HUES6 (cell line): Measurements from ENCODE around the gene PNMT.

ENCODE experiments used
- H3K27ac ChIP-seq: 2 replicates; pipeline ENCODE4 v1.7.0; 2013; ENCODE audit warnings: low read depth, mild to moderate bottlenecking, low read length, inconsistent platforms
- H3K27me3 ChIP-seq: 2 replicates; pipeline ENCODE4 v1.6.1; 2013; ENCODE audit warnings: low read length; ENCODE audit not compliant: control insufficient read depth, insufficient read depth
- H3K36me3 ChIP-seq: 2 replicates; pipeline ENCODE4 v1.6.1; 2013; ENCODE audit warnings: low read length; ENCODE audit not compliant: control insufficient read depth, insufficient read depth
- H3K4me1 ChIP-seq: 2 replicates; pipeline ENCODE4 v1.6.1; 2013; ENCODE audit warnings: low read length; ENCODE audit not compliant: control insufficient read depth, insufficient read depth
- H3K4me3 ChIP-seq: 2 replicates; pipeline ENCODE4 v1.5.1; 2013; ENCODE audit warnings: low read depth, low read length
- H3K9ac ChIP-seq: one replicate; pipeline ENCODE4 v1.6.1; 2013; ENCODE audit warnings: mild to moderate bottlenecking, low read length
- H3K9me3 ChIP-seq: 2 replicates; pipeline ENCODE4 v1.6.1; 2013; ENCODE audit warnings: low read depth, low read length; ENCODE audit not compliant: control insufficient read depth, insufficient read depth

Gene PNMT

DNA sequence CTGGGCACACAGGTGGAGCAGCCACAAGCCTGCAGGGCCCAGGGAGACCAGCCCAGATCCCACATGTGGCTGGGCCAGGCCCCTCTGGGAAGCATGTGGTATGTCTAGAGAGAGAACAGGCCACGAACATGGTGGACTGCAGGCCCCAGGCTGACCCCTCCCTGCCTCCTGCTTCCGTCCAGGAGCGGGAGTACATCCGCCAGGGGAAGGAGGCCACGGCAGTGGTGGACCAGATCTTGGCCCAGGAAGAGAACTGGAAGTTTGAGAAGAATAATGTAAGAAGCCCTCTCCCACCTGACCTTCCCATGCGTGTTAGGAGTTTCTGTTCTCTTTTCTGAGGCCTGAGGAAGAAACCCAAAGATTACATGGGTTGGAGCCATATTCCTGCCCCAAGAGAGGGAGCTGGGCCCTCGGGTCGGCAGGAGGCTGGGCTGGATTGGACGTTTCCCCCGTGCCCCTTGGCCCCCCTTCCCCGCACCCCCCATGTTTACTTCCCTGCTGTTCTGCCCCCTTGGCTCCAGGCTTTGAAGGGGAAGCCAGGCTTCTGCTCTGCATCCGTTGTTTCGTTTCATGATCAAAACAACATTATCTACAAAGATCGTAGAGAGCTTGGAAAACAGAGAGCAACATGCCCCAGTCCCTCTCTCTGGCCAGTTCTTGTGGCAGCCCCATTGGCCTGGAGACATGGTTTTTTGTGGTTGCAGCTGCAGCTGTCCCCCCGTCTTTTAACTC, 8.8 kb upstream of the PNMT start:
- no peak overlapping the region for H3K27ac ChIP-seq

DNA sequence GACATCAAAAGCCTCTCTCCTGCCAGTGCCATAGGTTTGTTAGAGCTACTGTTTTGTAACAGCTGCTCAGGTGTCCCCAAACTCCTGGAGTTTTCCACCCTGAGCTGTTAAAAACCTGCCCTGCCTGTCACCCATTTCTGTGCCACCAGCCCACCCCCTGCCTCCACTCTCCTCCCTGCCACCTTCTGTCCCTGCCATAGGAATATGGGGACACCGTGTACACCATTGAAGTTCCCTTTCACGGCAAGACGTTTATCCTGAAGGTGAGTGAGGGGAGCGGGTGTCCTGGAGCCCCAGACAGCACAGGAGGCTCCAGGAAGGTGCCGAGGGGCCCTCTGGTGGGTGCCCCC, 8.3 kb upstream of the PNMT start:
- H3K27me3 ChIP-seq, result no peaks in the 10 kb centered on the region; the same call in 1 of the 2 replicates
- no peak overlapping the region for H3K27ac ChIP-seq
- H3K9me3 ChIP-seq, result no peaks in the 10 kb centered on the region
- peaks cover 26% of the 10 kb centered on the region for H3K36me3 ChIP-seq
- no peak overlapping the region for H3K9ac ChIP-seq
- peaks cover 21% of the 10 kb centered on the region for H3K4me1 ChIP-seq
- no peak overlapping the region for H3K4me3 ChIP-seq

More for the DNA sequence above, 8.8 kb upstream of the PNMT start:
- H3K27me3 ChIP-seq, result no peaks in the 10 kb centered on the region
- H3K4me3 ChIP-seq, result no peak overlapping the region
- H3K36me3 ChIP-seq, result peaks cover 26% of the 10 kb centered on the region
- peaks cover 16% of the 10 kb centered on the region for H3K4me1 ChIP-seq
- H3K9ac ChIP-seq, result no peak overlapping the region
- H3K9me3 ChIP-seq, result no peaks in the 10 kb centered on the region

DNA sequence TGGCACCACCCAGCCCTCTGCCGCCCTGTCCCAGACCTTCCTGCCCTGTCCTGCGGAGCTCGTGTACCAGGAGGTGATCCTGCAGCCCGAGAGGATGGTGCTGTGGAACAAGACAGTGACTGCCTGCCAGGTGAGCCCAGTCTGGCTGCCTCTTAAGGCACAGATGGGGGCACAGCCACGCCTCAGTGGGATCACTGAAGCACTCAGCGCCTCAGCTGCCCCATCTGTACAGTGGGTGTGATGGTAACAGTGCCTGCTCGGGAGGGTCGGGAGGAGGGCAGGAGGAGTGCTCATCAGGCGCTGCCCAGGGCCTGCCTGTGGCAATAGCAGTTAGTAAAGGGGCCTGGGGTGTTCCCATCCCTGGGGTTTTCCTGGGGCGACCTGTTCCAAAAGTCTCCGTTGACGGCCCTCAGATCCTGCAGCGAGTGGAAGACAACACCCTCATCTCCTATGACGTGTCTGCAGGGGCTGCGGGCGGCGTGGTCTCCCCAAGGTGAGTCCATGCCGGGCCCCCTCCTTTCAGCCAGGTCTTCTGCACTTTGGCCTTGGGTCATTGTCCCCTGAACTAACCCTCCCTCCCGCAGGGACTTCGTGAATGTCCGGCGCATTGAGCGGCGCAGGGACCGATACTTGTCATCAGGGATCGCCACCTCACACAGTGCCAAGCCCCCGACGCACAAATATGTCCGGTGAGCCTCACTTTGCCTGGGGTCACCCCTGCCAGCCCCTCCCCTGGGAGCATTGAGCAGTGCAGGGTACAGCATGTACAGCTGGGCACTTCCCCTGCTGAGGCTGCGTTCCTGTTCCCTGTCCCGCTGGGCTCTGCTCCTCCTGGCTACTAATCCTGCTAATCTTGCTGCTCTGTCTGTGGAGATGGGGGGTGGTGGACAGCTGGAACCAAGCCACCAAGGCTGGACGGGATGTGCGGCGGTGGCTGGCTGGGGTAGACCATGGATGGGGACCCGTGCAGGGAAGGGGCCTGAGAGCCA, 7.6 kb upstream of the PNMT start:
- Histone ChIP-seq H3K36me3 (peaks cover 26% of the 10 kb centered on the region), H3K4me3 (no peak overlapping the region)

DNA sequence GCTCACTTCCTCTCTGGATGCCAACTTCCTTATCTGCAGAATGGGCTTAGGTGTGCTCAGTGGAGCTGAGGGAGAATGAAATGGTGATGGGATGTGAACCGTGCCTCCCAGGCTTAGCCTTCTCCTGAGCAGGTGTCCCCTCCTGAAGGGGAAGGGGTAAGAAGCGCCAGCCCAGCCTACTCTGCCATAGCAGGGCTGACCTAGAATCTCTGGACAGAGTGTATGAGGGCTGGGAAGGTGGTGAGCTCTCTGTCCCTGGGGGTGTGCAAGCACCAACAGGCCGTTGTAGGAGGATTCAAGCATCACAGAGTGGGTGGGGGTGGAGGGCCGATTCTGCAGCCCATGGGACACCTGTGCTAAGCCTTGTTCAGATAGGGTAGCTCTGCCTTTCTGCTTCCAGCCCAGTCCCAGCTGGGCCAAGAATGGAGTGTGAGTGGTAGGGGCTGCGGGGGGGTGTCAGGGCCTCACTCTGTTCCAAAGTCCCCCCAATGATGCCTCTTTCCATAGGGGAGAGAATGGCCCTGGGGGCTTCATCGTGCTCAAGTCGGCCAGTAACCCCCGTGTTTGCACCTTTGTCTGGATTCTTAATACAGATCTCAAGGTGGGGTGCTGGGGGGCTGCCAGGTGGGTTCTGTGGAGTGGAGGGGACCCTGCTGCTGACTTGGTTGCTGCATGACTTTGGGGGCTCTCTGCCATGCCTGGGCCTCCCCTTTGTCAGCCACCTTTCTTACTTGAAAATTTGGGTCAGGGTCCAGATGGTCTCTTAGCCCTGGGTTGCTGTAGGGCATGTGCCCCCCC, 6.3 kb upstream of the PNMT start:
- no peak overlapping the region for H3K4me3 ChIP-seq
- peaks cover 14% of the 10 kb centered on the region for H3K27me3 ChIP-seq
- H3K36me3 ChIP-seq, result peaks cover 26% of the 10 kb centered on the region
- no peaks in the 10 kb centered on the region for H3K9me3 ChIP-seq
- no peak overlapping the region for H3K27ac ChIP-seq
- H3K9ac ChIP-seq, result no peak overlapping the region
- H3K4me1 ChIP-seq, result peaks cover 41% of the 10 kb centered on the region

More for the DNA sequence above, 7.6 kb upstream of the PNMT start:
- Histone ChIP-seq H3K9ac (no peak overlapping the region), H3K27me3 (peaks cover 1% of the 10 kb centered on the region), H3K27ac (no peak overlapping the region), H3K9me3 (no peaks in the 10 kb centered on the region), H3K4me1 (peaks cover 28% of the 10 kb centered on the region)

DNA sequence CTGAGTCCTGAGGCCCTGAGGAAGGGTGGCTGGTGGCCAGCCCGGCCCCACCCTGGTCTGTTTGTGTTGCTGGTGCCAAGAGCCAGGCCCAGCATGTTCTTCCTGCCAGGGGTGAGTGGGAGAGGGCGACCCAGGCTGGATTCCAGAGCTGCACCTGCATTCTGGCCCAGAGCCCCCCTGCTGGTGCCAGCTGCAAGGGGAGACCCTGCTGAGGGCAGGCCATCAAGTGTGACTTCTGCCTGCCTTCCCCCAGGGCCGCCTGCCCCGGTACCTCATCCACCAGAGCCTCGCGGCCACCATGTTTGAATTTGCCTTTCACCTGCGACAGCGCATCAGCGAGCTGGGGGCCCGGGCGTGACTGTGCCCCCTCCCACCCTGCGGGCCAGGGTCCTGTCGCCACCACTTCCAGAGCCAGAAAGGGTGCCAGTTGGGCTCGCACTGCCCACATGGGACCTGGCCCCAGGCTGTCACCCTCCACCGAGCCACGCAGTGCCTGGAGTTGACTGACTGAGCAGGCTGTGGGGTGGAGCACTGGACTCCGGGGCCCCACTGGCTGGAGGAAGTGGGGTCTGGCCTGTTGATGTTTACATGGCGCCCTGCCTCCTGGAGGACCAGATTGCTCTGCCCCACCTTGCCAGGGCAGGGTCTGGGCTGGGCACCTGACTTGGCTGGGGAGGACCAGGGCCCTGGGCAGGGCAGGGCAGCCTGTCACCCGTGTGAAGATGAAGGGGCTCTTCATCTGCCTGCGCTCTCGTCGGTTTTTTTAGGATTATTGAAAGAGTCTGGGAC, 5.5 kb upstream of the PNMT start:
- no peaks in the 10 kb centered on the region for H3K9me3 ChIP-seq
- no peak overlapping the region for H3K27ac ChIP-seq
- no peak overlapping the region for H3K9ac ChIP-seq
- H3K27me3 ChIP-seq, result peaks cover 22% of the 10 kb centered on the region
- H3K36me3 ChIP-seq, result peaks cover 26% of the 10 kb centered on the region
- H3K4me1 ChIP-seq, result peaks cover 45% of the 10 kb centered on the region
- H3K4me3 ChIP-seq, result no peak overlapping the region

DNA sequence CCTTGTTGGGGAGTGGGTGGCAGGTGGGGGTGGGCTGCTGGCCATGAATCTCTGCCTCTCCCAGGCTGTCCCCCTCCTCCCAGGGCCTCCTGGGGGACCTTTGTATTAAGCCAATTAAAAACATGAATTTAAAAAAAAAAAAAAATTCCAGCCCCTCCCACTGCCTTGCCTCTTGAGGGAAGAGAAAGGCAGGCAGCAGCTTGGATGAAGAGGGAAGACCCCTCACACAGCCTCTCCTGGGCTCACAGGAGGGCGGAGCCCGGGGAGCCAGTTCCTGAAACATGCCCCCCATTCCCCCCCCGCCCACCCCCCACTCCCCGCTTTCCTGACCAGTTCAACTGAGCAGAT, 4.9 kb upstream of the PNMT start:
- H3K4me1 ChIP-seq, result peaks cover 45% of the 10 kb centered on the region
- H3K36me3 ChIP-seq, result peaks cover 26% of the 10 kb centered on the region
- no peak overlapping the region for H3K9ac ChIP-seq
- peak overlapping the region; percentile 52; the same call in 1 of the 2 replicates for H3K4me3 ChIP-seq
- peaks cover 26% of the 10 kb centered on the region for H3K27me3 ChIP-seq
- H3K9me3 ChIP-seq, result no peaks in the 10 kb centered on the region
- H3K27ac ChIP-seq, result no peak overlapping the region

DNA sequence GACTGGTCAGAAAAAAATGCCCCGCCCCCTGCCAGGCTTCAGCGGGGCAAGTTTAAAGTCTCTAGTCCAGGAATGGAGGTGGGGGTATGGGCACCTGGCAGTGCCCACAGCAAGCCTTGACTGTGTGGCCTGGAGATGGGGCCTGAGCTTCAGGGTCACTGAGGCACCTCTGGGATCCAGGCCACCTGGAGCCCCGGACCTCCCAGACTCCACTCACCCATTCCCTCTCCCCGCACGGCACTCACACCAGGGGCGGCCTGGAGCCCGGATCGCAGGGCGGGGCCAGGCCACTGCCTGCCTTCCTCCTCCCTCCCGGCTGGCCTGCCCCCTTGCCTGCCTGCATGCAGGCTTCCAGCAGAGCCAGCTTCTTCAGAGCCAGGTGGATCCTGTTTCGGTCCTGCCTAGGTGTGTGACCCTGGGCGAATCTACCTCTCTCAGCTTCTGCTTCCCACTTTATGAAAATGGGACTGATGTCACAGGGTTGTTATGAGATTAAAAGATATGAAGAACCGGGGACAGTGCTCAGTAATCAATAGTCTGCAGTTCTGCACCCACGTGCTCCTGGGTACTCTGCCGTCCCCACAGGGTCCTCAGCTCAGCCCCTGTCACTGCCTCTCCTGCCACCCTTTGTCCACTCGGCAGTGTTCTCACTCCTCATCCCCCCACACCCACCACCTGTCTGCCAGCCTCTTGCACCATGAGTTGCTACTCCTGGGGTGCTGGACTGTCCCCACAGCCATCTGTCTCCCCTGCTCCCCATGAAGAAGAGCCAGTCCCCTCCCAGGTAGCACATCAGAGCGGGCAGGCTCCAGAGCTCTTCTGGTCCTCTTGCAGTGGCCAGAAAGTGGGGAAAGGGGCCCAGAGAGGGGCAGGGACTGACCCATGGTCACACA, 4.3 kb upstream of the PNMT start:
- Histone ChIP-seq H3K27me3 (peaks cover 31% of the 10 kb centered on the region), H3K4me1 (peaks cover 49% of the 10 kb centered on the region), H3K9me3 (no peaks in the 10 kb centered on the region), H3K36me3 (peaks cover 22% of the 10 kb centered on the region), H3K27ac (no peak overlapping the region), H3K4me3 (peak overlapping the region; percentile 52), H3K9ac (peak overlapping the region; percentile 14)

DNA sequence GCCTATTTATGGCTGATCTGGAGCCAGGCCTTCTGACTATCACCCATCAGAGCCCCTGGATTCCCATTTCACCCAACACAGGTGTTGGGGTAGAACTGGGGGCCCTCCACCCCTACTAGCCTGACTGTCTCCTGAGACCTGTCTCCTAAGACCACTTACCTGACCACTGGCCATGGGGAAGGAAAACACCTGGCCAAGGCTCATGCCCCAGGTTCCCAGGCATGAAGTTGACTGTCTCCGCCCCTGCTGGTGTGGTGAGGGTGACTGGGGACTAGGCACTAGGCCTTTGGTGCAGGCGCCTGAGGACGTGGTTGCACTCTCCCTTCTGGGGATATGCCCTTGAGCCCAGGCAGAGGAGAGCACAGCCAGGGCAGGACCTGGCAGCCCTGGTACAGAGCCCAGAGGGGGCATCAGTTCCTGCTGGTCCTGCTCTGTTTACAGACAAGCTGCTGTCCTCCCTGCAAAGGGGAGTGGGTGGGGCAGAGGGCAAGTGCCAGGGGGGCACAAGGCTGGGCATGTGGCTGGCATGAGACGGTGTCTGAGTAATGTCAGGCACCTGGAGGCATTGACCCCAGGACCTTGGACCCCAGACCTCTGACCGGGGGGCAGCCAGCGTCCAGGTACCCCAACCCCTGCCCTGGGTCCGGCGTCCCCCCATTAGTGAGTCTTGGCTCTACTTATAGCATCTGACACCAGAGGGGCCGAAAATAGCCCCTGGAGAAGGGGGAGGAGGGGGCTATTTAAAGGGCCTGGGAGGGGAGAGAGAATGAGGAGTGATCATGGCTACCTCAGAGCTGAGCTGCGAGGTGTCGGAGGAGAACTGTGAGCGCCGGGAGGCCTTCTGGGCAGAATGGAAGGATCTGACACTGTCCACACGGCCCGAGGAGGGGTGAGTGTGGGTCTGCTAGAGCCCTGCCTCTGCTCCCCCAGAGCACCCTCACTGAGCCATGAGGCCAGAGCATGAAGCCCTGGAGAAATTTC, 3.4 kb upstream of the PNMT start, which contains the start of gene TCAP:
Gene TCAP (plus strand): TSS at position 769 of the 981 bp plus-strand sequence. CDS start 11 bp downstream, at position 780.
- Histone ChIP-seq H3K36me3 (peaks cover 20% of the 10 kb centered on the region), H3K27ac (no peak within 1 kb of the TSS), H3K27me3 (peaks cover 40% of the 10 kb centered on the region), H3K4me3 (peak within 1 kb of the TSS; percentile 52), H3K4me1 (peaks cover 49% of the 10 kb centered on the region), H3K9ac (no peak within 1 kb of the TSS), H3K9me3 (no peaks in the 10 kb centered on the region)
